G401.6 (cell line): Measurements from ENCODE around the gene CASZ1.

Experiments
- FAIRE-seq: peaks from 2 replicates; lab custom pipeline; 2012; peaks lifted over from hg19 to GRCh38; lab: Jason Lieb, UNC

CASZ1 gene

GRCh38 chr1:10724948-10725847 is 71.2 kb downstream of the CASZ1 start:
- FAIRE-seq = peak; percentile 57

GRCh38 chr1:10724511-10724910 is 71.9 kb downstream of the CASZ1 start:
- FAIRE-seq = no peak

DNA sequence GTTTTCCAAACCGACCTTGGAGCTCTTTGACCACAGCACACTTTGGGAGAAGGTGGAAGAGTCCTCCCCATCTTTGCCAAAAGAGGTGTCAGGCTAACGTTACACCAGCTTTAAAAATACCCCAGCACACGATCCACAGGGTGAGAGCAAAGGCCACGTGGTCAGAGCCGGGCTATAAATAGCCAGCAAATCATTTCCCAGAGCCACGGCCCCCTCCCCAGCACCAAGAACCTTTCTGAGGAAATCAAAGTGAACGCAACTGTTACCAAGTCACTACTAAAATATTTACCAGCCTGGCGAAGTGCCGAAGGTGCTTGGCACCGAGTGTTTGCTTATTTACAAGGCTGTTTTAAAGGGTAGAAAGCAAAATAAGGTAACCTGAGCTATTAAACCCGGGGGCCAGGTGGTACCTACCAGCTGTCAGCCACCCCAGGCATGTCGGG is 72.4 kb downstream of the CASZ1 start:
- no peak for FAIRE-seq

- FAIRE-seq = no peak
Observed at GRCh38 chr1:10723317-10723716, 73.1 kb downstream of the CASZ1 start.

DNA sequence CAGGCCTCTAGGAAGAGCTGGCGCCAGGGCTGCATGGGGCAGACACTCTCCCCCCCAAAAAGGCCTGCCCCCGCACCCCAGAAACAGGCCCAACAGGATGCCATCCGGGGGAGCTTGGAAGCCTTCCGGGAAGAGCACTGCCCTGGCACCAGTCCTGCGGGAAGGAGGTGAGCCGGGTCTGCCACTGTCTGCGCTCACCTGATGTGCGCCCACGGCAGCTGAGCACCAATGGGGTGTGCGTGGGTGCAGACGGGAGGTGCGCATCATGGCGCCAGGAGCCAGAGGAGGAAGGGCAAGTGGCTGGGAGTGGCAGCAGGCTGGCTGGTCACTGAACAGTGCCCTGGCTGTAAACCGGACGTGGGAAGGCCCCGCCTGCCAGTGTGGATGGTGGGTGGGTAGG is 73.6 kb downstream of the CASZ1 start:
- no peak for FAIRE-seq

- no peak for FAIRE-seq
Observed at GRCh38 chr1:10721381-10722321, 74.8 kb downstream of the CASZ1 start.

DNA sequence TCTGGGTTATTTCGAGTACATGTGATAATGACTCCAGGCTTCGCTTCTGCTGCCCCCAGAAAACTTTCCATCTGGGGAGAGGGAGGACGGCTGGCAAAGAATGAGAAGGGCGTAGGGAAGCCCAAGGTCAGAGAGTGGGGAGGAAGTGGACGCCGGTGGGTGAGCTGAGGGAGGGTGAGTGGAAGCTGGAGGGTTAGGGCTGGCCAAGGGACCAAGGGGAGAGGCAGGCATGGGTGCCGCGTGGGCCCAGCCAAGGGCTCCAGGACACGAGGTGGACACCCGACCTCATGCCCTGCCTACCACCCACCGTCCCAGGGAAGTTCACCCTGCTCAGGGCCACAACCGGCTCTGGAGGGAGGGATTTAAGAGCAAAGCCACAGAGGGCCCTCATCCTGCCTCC is 75.8 kb downstream of the CASZ1 start:
- FAIRE-seq = no peak

- no peak for FAIRE-seq
Observed at GRCh38 chr1:10718083-10718415, 78.4 kb downstream of the CASZ1 start.

- no peak for FAIRE-seq
Observed at GRCh38 chr1:10717296-10718082, 79.0 kb downstream of the CASZ1 start.

DNA sequence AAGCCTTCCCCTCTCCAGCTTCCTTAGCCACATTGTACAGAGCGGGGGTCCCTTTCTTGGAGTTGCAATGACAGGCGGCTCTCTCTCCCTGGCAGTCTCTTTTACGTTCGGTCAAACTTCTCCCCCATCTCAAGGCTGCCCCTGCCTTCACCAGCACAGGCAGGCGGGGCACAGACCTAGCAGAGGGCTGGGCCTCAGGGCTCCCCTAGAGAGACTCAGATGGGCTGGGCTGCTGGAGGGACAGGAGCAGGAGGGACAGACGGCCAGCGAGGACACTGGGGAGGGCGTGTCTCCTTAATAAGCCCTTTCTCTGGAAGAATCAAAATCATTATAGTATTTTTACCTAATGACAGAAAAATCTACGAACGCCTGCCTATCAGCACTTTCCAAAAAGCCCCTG is 79.6 kb downstream of the CASZ1 start:
- FAIRE-seq = no peak

DNA sequence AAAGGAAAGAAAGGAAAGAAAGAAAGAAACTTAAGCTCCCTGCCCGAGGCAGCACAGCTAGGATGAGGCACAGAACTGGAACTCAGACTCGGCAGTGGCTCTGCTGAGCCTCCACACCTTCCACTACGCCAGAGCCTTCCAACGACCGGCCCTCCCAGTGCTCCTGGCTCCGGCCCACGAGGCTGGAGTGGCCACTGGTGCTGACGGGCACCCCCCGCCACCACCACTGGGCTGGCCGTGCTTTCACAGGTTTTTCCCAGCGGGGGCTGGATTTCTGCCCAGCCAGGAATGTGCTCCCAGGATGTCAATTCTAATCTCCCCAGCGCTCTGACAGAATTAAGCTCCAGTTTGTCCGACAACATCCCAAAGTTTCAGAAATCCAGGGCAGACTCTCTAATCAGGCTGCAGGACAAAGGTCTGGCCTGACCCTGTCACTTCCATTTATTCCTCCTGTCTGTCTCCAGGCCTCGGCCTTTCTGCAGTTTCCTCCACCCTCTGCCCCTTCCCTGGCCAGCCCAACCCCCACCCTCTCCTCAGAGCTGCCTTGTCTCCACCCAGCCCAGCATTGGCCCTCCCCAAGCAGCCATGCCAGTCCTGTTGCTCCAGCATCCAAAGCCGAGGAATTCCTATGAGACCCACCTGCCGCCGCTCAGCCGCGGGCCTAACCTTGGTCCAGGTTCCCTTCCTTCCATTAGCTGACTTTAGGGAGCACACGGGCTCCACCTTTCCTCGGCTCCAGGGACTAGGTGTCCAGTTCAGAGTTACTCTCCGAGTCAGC is 81.9 kb downstream of the CASZ1 start:
- FAIRE-seq = no peak

DNA sequence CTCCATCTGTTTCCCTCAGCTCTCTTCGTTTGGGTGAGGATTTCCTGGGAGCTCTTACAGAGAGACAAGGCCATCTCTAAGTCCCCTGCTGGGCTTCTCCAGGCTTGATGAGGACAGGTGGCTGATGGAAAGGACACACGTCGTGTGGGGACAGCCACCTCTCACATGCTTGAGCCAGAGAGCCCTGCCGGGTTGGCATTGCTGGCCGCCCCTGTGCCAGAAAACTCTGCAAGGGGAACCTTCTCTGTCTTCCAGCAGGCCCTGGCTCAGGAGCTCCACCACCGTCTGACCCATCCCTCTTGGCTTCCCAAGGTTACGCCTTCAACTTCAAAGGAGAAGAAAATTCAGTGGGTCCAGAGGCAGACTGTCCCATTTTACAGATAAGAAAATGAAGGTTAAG is 82.8 kb downstream of the CASZ1 start:
- no peak for FAIRE-seq

DNA sequence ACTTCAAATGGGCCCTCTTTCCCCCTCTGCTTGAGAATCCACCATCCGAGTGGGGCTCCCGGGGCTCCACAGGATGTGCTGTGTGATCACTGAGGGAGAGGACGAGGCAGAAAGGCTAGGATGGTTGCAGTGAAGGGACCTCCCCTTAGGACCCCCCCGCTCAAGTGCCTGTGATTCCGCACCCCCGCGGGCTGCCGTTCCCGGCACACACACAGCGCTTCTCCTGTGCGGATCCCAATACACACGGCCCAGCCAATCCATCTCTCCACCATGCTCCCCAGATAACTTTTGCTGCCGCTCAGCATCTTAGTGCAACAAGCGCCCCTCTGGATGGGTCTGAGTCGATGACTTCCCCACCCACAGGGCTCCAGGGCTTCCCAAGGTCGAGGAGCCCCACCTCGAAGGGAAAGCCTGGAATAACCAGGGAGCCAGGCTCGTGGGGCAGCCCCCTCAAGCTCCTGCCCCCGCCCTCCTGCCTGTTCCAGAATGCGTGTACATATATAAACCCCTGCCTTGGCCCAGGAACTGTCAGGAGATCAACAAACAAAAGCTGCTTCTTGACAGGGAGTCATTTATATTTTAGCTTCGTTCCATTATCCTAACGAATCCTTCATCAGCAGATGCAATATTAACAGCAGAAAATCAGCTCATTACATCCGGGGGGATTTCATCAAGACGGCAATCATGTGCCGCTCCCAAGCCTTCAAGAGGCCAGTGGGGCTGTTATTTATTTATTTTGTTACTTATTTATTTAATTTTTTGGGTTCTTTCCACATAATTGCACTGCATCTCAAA is 83.7 kb downstream of the CASZ1 start:
- no peak for FAIRE-seq

- FAIRE-seq = no peak
Observed at GRCh38 chr1:10710489-10710888, 86.0 kb downstream of the CASZ1 start.

GRCh38 chr1:10709646-10710045 is 86.8 kb downstream of the CASZ1 start:
- FAIRE-seq = no peak

GRCh38 chr1:10709165-10709564 is 87.3 kb downstream of the CASZ1 start:
- FAIRE-seq = no peak

DNA sequence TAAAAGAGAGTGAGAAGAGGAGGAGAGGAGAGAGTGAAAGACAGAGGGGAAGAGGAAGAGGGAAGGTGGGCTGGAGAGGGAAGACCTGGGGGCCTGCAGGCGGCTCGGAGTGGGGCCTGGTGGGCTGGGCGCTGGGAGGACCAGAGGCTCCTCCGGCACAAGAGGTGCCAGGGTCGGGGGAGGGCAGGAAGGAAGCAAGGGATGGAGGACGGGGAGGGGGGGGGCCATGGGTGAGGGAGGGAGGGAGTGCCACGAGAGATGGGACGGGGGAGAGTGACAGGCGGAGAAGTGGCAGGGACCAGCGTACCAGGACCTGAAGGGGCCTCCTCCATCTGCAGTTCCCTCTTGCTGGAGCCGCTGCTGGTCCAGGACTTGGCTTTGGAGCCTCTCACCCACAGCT is 87.7 kb downstream of the CASZ1 start:
- no peak for FAIRE-seq

DNA sequence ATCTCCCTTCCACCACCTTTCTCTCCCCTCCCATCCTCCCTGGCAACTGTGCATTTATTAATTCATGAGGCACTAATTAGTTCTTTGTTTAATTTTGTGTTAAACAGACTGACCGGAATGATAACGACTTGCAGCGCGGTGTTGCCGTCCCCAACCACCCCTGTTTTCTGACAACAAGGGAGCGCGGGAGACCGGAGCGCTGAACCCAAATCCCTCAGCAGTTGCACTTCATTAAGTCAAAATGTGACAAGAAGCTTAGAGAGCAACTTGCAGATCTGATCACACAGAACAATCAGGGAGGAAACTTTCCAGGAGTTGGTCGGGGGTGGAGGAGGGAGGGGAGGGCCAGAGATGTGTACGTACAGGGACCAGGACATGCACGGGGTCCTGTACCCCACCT is 89.2 kb downstream of the CASZ1 start:
- FAIRE-seq = no peak

GRCh38 chr1:10706376-10706913 is 90.0 kb downstream of the CASZ1 start:
- FAIRE-seq = no peak

GRCh38 chr1:10705953-10706352 is 90.5 kb downstream of the CASZ1 start:
- FAIRE-seq = no peak
